Prostate gland (tissue), 2 donors: ENCODE results near the gene SEC14L1. TPM values are rescaled to one million over a fixed set of nuclear protein-coding genes. Genes with fewer than 3 reads are reported as not detected.
A peak's percentile ranks its signal among the peaks of the same experiment; 100 is the strongest.

Source experiments
- DNase-seq: peaks from one replicate; pipeline ENCODE4 v3.0.0-alpha.2; 2019; ENCODE audit warnings: low spot score
- H3K27ac ChIP-seq, 2 donors: fragments of 200-600 bp; sonication (generic); 2 replicates each; pipeline ENCODE4 v1.5.1; 2017 to 2019
- H3K27me3 ChIP-seq: fragments of 200-600 bp; sonication (generic); replicated peaks from 2 replicates; pipeline ENCODE4 v1.5.1; 2019; ENCODE audit not compliant: insufficient read depth
- H3K36me3 ChIP-seq, 2 donors: fragments of 200-600 bp; sonication (generic); 1 replicate in 1 of 2; 2 replicates in 1 of 2; pipeline versions ENCODE4 v1.5.1 to v1.8.1; 2017 to 2019
- H3K4me1 ChIP-seq: fragments of 200-600 bp; sonication (generic); replicated peaks from 2 replicates; pipeline ENCODE4 v1.5.1; 2019
- H3K4me3 ChIP-seq, 2 donors: fragments of 200-600 bp; sonication (generic); 2 replicates each; pipeline ENCODE4 v1.5.1; 2017 to 2019
- H3K9me3 ChIP-seq: fragments of 200-600 bp; sonication (generic); 2 replicates; pipeline ENCODE4 v1.5.1; 2017
- POLR2A ChIP-seq: fragments of 450-650 bp; IDR thresholded peaks from one replicate; pipeline ENCODE4 v1.6.1; 2016; ENCODE audit warnings: antibody characterized with exemption, mild to moderate bottlenecking
- POLR2AphosphoS5 ChIP-seq: sonication (generic); formaldehyde crosslinking; IDR thresholded peaks from one replicate; pipeline ENCODE4 v1.6.1; 2017; ENCODE audit warnings: antibody characterized with exemption
- WGBS: methylation state at CpG from one replicate; pipeline ENCODE4 v1.1.5; 2018; 5-methylcytosine and 5-hydroxymethylcytosine counted together
- intact Hi-C: fragments of 100-400 bp; cut with DNase I; formaldehyde crosslinking; loops from one replicate; pipeline ENCODE4 v1.14.2; 2022
- total RNA-seq, 2 donors: library from RNA; depleted of rRNA; stranded (reverse); fragments of >200 nt; gene quantifications; one replicate each; pipeline ENCODE4 v1.1.0, GENCODE V29; 2016
- TF ChIP-seq, protein P1 (sequence below), 4 experiments: fragments of 200-600 bp in 2 of 4; fragments of 450-650 bp in 2 of 4; sonication (generic) in 2 of 4; IDR thresholded peaks; 1 replicate in 3 of 4; 2 replicates in 1 of 4; pipeline ENCODE4 v1.5.1; 2016 to 2019; ENCODE audit warnings: antibody characterized with exemption in 4 of 4, mild to moderate bottlenecking in 2 of 4, moderate library complexity in 2 of 4

Gene SEC14L1
- total RNA-seq, 2 donors from 2014 or later, result 39.9 to 175 TPM

DNA sequence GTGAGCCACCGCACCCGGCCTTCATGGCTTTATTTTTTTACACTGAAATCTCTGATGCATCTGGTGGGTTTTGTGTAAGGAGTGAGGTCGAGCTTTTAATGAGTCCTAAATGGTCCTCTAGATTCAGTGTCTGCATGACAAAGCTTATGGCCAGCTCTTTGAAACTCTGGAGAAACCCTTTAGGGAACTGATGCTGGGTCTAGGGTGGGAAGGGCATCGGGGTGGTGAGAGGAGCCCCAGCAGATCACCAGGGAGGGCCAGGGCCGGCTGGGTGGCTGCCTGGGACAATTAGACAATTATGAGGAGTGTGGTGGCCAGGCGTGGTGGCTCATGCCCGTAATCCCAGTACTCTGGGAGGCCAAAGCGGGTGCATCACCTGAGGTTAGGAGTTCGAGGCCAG is 93.9 kb downstream of the SEC14L1 start:
- 92% methylated on average over 9 of the region's 9 CpGs for WGBS
- no peaks in the 10 kb centered on the region for H3K4me1 ChIP-seq
- intact Hi-C loops, result no loop called here
- H3K36me3 ChIP-seq, result no peaks in the 10 kb centered on the region
- no peak overlapping the region for H3K4me3 ChIP-seq
- TF ChIP-seq, protein P1, sequence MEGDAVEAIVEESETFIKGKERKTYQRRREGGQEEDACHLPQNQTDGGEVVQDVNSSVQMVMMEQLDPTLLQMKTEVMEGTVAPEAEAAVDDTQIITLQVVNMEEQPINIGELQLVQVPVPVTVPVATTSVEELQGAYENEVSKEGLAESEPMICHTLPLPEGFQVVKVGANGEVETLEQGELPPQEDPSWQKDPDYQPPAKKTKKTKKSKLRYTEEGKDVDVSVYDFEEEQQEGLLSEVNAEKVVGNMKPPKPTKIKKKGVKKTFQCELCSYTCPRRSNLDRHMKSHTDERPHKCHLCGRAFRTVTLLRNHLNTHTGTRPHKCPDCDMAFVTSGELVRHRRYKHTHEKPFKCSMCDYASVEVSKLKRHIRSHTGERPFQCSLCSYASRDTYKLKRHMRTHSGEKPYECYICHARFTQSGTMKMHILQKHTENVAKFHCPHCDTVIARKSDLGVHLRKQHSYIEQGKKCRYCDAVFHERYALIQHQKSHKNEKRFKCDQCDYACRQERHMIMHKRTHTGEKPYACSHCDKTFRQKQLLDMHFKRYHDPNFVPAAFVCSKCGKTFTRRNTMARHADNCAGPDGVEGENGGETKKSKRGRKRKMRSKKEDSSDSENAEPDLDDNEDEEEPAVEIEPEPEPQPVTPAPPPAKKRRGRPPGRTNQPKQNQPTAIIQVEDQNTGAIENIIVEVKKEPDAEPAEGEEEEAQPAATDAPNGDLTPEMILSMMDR (IDR thresholded peaks at IDR 0.05), result no peak
- TF ChIP-seq POLR2AphosphoS5, result no peak
- TF ChIP-seq POLR2A, result no peak
- no peak for DNase-seq
- H3K27me3 ChIP-seq, result no peaks in the 10 kb centered on the region
- H3K9me3 ChIP-seq, result no peaks in the 10 kb centered on the region
- peak overlapping the region in 1 of 2 donors; percentile 41 for H3K27ac ChIP-seq

DNA sequence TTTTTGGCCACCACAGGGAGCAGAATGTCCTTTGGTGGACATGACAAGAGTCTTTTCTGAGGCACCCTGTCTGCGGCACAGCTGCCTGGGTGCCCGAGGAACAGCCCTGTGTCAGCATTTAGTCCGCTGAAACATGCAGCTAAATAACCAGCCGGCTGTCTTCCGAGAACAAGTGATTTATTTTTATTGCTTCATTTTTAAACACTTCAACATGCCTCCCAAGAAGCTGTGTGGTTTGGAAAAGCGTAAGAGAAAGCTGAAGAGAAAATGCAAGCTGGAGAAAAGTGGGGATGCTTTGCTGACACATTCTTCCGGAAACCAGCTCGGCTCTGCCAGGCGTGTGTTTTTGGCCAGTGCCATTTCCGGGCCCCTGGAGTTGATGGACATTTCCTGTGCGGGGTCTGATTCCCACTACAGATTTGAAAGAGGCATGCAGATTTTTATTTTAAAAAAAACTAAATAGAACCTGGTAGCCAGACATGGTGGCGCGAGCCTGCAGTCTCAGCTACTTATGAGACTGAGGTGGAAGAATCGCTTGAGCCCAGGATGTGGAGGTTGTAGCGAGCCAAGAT is 94.7 kb downstream of the SEC14L1 start:
- intact Hi-C loops, result no loop called here
- DNase-seq, result no peak
- H3K36me3 ChIP-seq, result no peaks in the 10 kb centered on the region
- no peaks in the 10 kb centered on the region for H3K9me3 ChIP-seq
- H3K4me1 ChIP-seq, result no peaks in the 10 kb centered on the region
- WGBS, result 11% methylated on average over 15 of the region's 15 CpGs
- peak overlapping the region in 1 of 2 donors; percentile 41 for H3K27ac ChIP-seq
- TF ChIP-seq POLR2AphosphoS5 (no peak), POLR2A (no peak)
- TF ChIP-seq, protein P1 (IDR thresholded peaks at IDR 0.05), result no peak
- H3K27me3 ChIP-seq, result no peaks in the 10 kb centered on the region
- H3K4me3 ChIP-seq, result peak overlapping the region in 1 of 2 donors; percentile 9

- Histone ChIP-seq H3K27ac (no peak overlapping the region), H3K36me3 (no peaks in the 10 kb centered on the region), H3K4me1 (no peaks in the 10 kb centered on the region), H3K9me3 (no peaks in the 10 kb centered on the region), H3K4me3 (no peak overlapping the region), H3K27me3 (no peaks in the 10 kb centered on the region)
- TF ChIP-seq POLR2A, result no peak
- TF ChIP-seq, protein P1 (IDR thresholded peaks at IDR 0.05), result no peak
- TF ChIP-seq POLR2AphosphoS5, result no peak
- DNase-seq, result no peak
- 93% methylated on average over 13 of the region's 13 CpGs for WGBS
- intact Hi-C loops, result no loop called here
Measured at GRCh38 chr17:77237232-77238008, 96.7 kb downstream of the SEC14L1 start.

DNA sequence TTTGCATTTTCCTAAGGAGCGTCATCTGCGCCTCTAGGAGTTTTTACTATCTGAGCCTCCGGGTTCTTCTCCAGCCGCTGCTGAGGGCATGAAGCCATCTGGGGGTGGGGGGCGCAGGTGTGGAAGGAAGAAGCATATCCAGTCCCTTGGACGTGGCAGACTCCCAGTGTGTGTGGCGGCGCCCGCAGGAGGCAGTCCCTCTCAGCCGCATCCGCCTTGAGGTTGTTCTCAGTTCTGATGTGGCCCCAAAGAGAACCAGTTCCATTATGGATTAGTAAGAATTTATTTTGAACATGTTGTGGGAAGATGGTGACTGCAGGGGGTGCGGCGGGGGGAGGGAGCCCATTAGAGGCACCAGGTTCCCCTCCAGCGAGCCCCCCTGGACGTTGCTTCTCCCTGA is 100.2 kb downstream of the SEC14L1 start:
- H3K36me3 ChIP-seq, result no peaks in the 10 kb centered on the region
- H3K4me3 ChIP-seq, result no peak overlapping the region
- H3K9me3 ChIP-seq, result no peaks in the 10 kb centered on the region
- intact Hi-C loops, result loop anchor here (5.0 kb wide), 1 partner anchor 374 kb away; the partner anchor contains the start of gene MGAT5B
- no peak overlapping the region for H3K27ac ChIP-seq
- TF ChIP-seq POLR2A (no peak), POLR2AphosphoS5 (no peak)
- TF ChIP-seq, protein P1 (IDR thresholded peaks at IDR 0.05), result no peak
- H3K27me3 ChIP-seq, result no peaks in the 10 kb centered on the region
- no peaks in the 10 kb centered on the region for H3K4me1 ChIP-seq
- 98% methylated on average over 15 of the region's 15 CpGs for WGBS
- DNase-seq, result no peak
